DMS53 treated with DMSO at 0.1 percent for 48 hours (cell line): ENCODE results near the gene DLG1.
A peak's percentile ranks its signal among the peaks of the same experiment; 100 is the strongest.

ENCODE experiments used
- DNase-seq: peaks from one replicate; lab custom pipeline; 2025; ENCODE audit not compliant: unreplicated experiment; lab: John Stamatoyannopoulos, UW

Gene DLG1

DNA sequence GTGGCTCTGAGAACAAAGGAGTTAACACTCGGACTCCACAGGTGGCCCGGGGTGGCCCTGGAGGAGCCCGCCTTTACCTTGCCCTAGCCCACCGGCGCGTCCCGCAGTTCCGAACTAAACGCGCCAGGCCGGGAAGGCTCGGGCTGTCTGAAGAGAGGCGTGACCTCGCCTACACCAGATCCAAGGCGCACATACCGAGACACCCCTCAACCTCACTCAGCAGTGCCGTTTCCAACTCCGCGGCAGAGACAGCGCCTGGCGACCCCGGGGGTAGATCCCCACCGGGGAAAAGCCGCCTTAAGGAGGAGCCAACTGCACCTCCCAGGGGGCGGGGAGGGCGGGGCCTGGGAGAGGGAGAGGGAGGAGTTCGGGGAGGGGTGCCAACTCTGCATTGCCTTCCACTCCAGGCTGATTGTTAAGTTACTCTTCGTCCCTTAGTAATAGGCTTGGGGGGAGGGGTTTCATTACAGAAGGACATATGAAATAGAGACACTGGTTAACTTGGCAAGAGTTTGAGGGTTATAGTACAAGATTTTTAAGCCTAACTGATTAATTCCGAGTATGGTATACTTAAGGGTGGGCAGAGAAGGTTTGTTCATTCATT is at the start of gene DLG1:
TSS of gene DLG1 (minus strand) at position 272 of the 604 bp plus-strand sequence. CDS start 1,408 bp downstream, outside the sequence.
- peak; percentile 55 for DNase-seq

DNA sequence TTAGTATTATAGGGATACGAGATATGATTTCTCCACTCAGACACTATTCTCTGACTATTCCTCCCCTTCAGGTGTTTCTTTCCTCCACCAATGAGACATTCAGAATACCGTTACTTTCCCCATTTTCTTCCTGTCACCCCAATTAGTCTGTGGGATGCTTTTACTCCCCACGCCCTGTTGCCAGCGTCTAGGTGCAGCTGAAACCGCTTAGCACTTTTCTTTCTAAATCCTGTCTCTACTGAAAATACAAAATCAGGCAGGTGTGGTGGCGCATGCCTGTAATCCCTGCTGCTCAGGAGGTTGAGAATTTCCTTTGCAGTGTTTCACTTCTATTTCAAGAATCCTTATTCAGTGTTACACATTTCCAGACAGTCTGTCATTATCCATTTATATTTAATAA is 49.6 kb upstream of the DLG1 start:
- no peak for DNase-seq

DNA sequence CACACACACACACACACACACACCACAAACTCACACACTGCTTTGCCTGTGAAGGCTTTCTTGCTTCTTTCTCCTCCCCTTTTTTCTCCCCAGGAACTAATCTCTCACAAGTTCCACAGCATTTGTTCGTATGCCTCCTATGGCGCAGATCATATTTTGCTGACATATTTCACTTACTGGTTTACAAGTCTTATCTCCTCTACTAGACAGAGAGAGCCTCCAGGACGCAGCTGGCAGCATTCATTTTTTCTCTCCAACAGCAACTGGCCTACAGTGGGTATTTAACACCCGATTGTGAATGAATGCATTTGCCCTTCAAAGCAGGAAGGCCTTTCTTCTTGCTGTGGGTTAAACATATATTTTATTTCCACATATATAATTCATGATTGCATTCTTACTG is 47.0 kb upstream of the DLG1 start:
- no peak for DNase-seq

DNA sequence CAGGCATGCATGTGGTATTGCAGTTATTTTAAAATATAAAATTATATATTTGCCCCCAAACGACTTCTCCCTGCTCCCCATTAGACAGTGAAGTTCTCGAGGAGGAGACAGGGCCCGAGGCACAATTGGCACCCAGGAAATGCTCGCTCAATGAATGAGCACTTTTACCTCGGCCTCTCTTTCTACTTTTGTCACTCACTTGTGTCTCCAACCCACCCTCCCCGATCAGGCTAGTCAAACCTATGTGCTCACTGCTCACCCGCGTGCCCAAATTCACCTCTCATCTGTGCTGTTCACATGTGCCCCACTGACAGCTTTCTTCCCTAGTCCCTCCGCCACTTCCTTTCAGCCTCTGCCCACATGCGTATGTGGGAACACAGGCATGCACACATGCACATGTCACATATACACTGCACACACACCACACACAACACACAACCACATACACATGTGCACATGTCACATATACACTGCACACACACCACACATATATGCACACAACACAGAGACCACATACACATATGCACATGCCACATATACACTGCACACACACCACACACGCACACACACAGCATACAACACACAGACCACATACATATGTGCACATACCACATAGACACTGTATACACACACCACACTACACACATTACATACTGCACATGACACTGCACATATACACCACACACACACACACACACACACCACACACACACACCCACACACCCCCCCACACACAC is 46.3 kb upstream of the DLG1 start:
- no peak for DNase-seq

DNA sequence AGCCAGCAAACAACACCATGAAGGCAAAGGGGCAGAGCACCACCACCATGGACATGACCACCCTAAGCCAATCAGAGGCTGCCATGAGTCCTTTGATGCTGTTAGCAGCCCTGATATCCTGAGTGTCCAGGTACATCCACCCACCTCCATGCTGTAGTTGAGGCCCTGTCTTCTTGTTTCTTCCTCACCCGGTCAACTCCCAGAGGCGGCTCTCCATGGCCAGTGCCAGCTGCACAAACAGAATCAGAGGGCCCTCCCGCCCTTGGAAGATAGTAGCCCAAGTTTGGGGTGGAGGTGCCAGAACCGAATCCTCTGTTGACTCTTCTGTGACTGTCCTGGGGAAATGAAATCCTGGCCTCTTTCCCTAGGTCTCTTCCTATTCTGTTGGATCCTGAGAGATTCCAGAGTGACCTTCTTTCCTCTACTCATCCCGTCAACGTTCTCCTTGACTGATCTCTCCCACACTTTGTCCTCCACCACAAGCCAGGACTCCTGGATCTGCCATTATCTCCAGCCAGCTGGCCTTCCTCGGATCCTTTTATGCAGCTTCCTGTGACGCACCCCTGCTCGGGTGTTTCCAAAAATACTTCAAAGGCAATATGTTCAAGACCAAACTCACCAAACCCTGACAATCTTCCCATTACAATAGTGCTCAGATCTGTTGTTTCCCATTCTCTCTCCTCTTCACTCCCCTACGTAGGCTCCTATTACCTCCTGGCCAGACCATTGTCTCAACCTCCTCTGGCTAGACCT is 45.4 kb upstream of the DLG1 start:
- DNase-seq = no peak

DNA sequence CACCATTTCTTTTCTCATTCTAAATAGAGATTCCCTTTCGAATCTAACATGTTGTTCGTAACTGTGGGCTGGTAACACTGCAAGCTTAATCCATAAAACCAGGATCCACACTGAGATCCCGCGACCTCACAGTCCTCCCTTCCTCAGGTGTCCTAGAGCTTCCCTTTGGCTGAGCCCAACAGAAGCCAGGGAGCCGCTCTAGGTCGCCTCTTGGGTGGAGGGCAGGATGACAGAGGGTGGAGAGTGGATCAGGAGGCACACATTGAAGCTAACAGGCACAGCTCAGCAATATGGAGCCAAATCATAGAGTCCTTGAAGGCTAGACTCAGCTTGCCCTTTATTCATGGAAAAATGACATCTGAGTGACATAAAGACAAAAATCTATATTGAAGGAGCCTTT is 44.7 kb upstream of the DLG1 start:
- DNase-seq = no peak

DNA sequence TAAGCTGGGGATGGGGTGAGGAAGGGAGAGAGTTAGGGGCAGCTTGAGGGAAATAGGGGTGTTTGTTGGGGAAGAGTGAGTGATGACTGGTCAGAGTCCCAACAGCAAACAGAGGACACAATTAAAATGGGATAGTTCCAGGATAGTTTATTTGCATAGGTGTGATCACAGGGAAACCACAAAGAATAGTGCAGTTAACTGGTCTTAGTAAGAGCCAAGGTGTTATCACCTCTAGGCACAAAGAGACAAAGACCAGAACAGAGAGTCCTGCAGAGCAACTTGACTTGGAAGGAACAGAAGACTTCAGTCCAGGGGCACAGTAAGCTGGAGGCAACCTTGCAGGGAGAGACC is 42.1 kb upstream of the DLG1 start:
- no peak for DNase-seq

DNA sequence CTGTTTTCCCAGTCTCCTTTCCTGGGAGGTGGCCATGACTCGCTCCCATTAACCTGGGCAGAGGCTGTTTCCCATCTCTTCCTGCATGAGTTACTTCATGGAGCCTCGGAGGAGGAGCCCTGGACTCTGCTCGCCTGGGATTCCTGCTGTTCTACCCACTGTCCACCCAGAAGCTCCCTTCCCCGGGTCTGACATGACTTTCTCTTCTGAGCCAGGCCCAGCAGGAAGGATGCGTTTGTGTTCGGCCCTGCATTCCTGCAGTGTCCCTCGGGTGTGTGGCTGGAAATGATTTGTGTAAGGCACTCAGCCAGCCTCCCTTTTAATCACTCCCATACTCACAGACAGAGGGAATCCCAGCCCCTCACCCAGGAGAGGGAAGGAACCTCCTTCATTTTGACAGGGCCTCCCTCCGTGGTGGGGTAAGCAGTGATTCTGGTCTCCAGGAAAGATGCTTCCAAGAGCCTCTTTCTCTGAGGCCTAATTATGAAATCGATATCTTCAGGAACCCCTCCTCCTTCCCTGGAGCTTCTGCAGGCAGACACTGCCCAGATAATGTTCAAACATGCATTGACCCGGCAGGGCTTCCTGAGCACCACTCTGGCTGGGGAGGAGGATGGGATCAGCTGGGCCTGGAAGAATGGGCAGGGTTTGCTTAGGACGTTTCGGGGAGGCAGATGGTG is 41.6 kb upstream of the DLG1 start:
- DNase-seq = no peak

DNA sequence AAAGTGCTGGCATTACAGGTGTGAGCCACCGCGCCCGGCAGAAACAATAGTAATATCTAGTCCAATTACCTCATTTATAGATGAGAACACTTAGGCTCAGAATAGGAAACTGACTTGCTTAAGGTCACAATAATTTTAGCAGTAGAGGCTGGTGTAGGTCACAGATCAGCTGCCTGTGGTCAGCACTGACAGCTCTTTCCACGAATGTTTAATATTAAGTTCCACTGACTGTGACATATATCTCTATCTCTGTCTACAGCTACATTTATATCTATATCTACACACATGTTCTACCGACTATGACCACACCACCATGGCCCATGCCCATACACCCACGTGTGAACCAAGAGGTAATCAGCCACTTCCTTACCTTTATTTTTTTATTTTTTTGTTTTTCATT is 40.2 kb upstream of the DLG1 start:
- no peak for DNase-seq

DNA sequence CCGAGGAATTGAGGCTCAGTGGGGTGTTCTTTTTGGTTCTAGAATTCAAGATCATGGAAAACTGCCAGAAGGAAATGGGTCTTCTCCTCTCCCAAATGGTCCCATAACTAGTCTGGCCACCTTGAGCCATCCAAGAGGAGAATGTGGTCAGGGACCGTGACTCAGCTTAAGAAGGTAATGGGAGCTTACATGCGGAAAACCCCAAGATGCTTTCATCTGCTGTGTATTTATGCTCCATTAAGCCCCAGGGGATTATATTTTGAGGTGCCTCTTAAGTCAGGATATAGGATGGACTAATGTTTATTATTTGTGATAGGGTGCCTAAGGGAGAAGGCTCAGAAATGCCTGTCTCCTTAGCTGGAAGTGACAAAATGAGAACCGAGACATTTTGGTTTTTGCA is 39.2 kb upstream of the DLG1 start:
- DNase-seq = no peak

DNA sequence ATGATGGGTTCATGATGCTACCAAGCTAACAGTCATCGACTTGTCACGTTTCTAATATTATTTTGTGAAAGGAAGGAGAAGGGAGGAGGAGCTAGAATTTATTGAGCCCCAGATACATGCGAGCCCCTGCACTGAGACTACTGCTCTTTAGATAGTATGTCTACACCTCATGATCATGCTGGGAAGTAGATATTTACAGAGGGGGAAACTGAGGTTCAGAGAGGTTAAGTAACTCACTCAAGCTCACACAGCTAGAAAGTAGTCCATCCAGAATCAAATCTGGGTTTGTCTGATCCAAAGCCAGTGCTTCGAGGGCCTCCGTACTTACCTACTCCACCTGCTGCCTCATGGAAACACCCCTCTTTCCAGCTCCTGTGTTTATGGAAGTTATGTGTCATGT is 38.8 kb upstream of the DLG1 start:
- DNase-seq = no peak

DNA sequence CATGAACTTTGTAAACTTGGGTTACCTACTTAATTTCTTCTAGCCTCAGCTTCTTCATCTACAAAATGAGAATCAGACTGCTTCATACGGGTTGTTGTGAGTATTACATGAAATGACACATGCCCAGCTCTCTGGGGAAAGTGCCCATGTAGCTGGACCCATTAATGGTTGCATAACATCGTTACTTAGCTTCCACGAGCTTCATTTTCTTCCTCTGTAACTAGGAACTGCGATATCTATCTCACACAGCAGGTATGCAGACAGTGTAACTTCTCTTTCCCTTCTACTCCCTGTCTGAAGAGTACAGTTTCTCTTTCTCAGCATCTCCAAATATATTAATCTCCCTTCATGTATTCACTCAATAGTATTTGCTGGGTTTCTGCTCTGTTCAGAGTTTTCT is 37.9 kb upstream of the DLG1 start:
- DNase-seq = no peak

DNA sequence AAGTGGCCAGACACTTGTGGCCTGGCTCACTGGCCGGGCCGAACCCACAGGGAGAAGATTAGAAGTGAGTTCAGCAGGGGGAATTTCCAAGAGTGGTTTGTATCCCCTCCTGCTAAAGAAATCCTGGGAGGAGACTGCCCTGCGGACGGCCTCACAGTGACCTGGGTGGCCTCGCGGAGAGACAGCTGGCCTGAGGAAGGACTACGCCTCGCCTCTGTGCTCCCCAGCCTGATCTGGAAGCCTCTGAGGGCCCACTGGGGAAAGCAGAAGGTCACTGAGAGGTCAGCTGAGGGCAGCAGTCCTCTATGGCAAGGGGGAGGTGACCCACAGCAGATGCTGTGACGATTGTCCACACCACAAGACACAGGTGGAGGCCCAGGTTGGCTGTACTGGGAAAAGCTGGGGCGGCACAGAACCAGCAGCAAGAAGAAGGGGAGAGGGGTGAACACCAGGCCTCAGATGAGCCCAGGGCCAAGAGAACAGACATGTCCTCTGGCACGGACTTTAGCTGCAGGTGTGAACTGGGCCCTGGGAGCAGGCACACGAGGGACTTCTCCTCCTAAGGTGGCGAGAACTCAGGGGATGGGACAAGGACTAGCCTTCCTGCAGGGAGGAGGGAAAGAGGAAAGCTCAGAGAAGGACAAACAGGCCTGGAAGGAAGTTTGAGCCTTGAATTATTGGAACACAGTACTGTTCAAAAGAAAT is 37.2 kb upstream of the DLG1 start:
- DNase-seq = no peak

DNA sequence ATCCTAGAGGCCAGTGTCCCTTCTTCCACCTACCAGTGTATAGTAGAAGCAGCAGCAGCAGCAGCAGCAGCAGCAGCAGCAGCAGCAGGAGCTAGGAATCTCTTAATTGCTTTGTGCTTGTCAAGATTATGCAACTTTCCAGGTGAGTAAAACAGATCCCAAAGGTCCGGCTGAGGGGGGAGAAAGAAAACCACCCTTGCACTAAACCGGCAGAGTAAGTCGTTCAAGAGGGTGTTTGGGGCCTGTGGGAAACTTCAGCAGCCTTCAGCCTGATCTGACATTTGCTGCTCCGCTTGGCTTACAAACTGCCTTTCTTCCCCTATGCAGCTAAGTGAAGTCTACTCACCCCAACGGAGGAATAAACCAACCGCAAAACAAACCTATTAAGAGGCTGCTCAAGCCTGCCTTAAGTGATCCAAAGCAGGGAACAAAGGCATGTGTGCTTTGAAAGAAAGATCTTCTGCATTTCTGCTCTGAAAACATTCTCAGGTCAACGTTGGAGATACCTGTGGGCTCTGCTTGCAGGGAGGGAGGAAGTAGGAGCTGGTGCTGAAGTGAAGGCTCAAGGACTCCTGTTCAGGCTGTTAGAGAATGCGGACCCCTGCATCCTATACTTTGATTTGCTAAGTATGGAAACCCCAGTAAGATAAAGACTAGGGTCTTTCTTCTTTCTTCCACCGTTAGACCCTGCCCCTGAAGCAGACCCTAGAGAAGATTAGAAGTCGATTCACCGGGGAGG is 35.7 kb upstream of the DLG1 start:
- no peak for DNase-seq

DNA sequence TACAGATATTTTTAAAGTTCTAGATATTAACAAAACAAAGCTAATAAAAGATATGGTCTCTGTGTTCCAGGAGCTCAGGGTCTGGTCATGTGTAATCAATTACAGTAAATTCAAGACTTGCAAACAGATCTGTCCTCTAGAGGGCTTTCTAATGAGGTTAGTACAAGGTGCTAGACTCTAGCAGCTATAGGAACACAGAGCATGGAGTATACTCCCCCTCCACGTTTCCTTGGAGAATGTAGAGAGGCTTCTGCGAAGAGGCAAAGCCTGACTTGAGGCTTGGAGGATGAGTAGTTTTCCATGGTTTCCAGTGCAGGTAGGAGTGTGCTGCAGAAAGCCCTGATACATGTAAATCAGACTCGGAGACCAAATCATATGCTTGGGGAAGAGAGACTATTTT is 32.7 kb upstream of the DLG1 start:
- no peak for DNase-seq

DNA sequence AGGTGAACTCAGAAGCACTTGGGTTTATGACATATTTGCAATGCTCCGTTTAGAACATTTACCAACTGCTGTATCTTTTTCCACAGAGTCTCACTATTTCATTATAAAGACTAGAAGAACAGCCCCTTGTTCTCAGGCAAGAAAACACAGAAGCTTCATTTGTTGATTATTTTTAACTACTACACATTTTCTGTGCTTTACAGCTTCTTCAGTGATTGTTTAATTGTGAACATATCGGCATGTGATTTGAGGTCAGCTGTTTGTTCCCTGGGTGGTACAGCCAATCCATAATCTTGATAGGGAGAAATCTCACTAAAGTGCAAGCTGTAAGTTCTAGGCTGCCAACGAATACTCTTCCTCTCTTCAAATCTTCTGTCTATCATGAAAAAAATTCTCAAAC is 31.0 kb upstream of the DLG1 start:
- no peak for DNase-seq

DNA sequence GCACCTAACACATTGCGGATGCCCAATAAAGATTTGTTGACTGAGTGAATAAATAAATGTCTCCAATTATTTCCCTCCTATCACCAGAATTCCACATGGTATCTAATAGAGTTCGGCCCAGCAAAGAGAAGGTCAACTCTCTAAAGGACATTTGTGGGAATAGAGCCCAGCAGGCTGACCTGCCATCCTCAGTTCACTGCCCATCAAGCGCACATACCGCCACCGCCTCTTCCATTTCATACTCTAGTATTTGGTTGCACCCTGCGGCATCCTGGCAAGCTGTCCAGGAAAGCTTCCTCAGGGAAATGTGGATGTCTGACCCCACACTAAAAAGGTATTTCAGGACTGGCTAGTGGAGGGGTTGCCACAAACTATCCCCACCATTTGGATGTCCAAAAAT is 29.8 kb upstream of the DLG1 start:
- DNase-seq = no peak

DNA sequence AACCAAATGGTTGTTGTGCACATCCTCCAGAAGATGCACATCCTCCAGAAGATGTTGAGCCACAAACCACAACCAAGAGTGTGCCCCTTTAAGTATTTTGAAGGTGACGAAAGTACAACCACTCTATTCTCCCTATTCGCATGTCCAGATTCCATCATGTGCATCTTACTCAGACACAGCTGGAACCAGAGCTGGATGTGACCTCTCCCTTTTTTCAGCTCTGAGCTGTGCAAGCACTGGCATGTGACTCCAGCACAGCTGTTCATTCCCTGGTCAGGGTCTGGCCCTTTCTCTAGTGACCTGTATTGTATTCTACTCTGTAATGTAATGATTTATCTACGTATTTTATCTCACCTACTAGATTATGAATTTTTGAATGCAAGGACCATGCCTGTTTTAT is 29.3 kb upstream of the DLG1 start:
- no peak for DNase-seq

DNA sequence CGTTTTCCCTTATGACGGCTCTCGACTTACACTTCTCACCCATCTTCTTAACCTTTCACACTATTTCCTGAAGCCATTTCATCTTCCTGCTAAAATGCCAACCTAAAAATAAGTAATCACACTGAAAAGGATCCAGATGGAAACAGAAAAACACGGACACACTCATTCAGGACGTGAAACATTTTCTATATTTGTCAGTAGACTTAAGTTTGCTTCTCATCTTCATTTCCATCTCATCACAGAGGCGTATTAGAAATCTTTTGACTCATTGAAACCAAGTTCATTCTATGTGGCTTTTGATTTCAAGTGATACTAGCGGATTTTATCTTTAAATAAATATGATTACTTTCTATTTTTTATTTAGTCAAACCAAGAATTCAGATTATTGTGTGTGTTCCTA is 27.4 kb upstream of the DLG1 start:
- no peak for DNase-seq

DNA sequence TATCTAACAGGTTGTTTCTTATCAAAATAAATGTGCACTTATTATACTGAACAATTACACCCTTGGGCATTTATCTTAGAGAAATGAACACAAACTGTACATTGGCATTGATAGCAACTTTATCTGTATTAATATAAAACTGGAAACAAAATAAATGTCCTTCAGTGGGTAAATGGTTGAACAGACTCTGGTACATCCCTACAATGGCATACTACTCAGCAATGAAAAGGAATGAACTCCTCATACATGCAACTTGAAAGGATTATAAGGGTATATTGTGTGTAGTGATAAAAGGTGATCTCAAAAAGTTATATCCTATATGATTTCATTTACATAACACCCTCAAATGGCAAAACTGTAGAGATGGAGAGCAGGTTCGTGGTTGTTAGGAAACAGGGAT is 23.7 kb upstream of the DLG1 start:
- DNase-seq = no peak

DNA sequence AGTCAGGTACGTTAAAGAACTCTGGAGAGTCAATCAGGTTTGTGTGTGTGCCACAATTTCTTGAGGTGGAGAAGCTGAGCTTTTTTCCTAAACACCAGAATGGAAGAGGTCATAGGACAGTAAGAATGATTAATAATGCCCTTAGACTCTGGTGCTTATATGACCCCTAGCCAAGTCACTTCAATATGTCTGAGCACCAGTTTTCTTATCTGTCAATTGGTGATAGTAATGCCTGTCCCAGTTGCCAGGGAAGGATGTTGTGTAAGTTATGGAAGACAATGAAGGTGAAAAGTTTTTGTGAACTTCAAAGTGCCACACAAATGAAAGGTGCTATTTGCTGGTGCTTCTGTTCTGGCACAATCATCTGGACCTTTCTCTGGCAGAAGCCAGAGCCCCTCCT is 22.2 kb upstream of the DLG1 start:
- DNase-seq = no peak
